Stimulated activated CD8-positive, alpha-beta memory T cell treated with anti-CD3 and anti-CD28 coated beads, Interleukin-15, amount 100 ng/mL, for 4 hours (primary cell): ENCODE measurements around the gene CD22.

Experiments
- DNase-seq, 2 donors: peaks; one replicate each; pipeline ENCODE4 v3.0.0-alpha.2; 2020; ENCODE audit warnings: low read depth in 2 of 2

The CD22 gene

GRCh38 chr19:35295792-35296462 is 33.1 kb upstream of the CD22 start:
- DNase-seq: no peak

- no peak for DNase-seq
Measured at GRCh38 chr19:35296644-35297514, 32.1 kb upstream of the CD22 start.

- DNase-seq: no peak
Measured at GRCh38 chr19:35297515-35297848, 31.5 kb upstream of the CD22 start.

GRCh38 chr19:35297922-35298321 is 31.1 kb upstream of the CD22 start:
- no peak for DNase-seq

GRCh38 chr19:35298561-35298972 is 30.4 kb upstream of the CD22 start:
- DNase-seq: no peak

- no peak for DNase-seq
Measured at GRCh38 chr19:35299523-35300338, 29.3 kb upstream of the CD22 start.

- DNase-seq: no peak
Measured at GRCh38 chr19:35300339-35300649, 28.7 kb upstream of the CD22 start.

GRCh38 chr19:35301961-35302360 is 27.0 kb upstream of the CD22 start:
- no peak for DNase-seq

GRCh38 chr19:35302446-35302845 is 26.5 kb upstream of the CD22 start:
- no peak for DNase-seq

- DNase-seq: no peak
Measured at GRCh38 chr19:35303357-35303915, 25.6 kb upstream of the CD22 start.

GRCh38 chr19:35304036-35304435 is 25.0 kb upstream of the CD22 start:
- DNase-seq: no peak

- DNase-seq: no peak
Measured at GRCh38 chr19:35305181-35305580, 23.8 kb upstream of the CD22 start.

GRCh38 chr19:35306473-35307246 is 22.3 kb upstream of the CD22 start:
- DNase-seq: no peak

- no peak for DNase-seq
Measured at GRCh38 chr19:35307931-35308330, 21.1 kb upstream of the CD22 start.

- DNase-seq: no peak
Measured at GRCh38 chr19:35308910-35309309, 20.1 kb upstream of the CD22 start.

- DNase-seq: no peak
Measured at GRCh38 chr19:35309481-35310279, 19.3 kb upstream of the CD22 start.

GRCh38 chr19:35310331-35310730 is 18.7 kb upstream of the CD22 start:
- DNase-seq: no peak

GRCh38 chr19:35310811-35311465 is 18.0 kb upstream of the CD22 start:
- no peak for DNase-seq

GRCh38 chr19:35311901-35312665 is 16.9 kb upstream of the CD22 start:
- no peak for DNase-seq
